ENCODE data around the gene IL31.

The IL31 gene

DNA sequence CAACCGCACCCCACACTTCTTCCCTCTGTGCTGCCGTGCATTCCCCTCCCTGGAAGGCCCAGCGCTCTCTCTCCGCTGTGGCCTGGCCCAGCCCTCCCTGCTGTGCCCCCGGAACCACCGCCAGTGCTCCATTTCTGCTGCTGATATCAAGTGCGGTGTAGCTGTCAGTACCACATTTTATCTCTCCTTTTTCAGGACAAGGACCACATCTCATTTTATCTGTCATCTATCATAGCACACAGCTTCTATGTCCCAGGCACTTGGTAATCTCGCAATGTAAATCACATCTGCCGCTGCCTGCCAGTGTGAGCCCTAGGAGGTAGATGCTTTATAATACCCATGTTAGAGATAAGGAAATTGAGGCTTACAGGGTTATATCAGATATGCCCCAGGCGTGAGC is 18.3 kb downstream of the IL31 start:
- DNase-seq (ENCODE audit: low spot score), result no peak

DNA sequence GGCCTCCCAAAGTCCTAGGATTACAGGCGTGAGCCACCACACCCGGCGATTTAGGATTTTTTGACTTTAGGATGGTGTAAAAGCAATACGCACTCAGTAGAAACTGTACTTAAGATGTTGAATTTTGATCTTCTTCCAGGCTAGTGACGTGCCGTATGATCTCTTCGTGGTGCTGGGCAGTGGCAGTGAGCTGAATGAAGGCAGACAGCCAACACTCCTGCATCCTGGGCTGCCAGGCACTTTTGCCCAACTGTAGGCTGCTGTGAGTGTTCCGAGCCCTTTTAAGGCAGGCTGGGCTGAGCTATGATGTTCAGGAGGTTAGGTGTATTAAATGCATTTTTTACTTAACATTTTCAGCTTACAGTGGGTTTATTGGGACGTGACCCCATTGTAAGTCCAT is 21.3 kb downstream of the IL31 start:
- DNase-seq (ENCODE audit: low spot score), result no peak

DNA sequence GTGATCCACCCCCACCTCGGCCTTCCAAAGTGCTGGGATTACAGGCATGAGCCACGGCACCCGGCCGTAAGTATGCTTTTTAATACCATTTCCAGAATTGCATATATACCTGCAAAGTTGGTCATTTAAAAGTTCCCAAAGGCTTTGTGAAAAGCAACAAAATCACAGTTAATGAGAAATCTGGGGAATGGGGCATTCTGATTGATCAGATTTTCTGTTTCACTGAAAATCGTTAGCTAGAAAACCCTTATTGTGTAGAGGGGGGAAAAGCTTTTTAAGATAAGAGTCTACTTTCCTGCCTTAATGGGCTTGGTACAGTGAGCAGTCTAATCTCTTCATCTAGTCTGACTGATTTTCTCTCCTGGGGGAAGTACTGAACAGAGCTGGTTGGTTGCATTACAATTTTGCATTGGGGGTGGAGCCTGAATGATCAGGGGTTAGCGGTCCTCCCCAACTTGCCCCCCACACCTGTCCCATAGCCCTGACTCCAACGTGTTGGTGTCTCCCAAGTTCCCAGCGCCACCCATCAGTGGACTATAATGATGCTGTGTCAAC is 23.8 kb downstream of the IL31 start:
- DNase-seq (ENCODE audit: low spot score), result no peak

DNA sequence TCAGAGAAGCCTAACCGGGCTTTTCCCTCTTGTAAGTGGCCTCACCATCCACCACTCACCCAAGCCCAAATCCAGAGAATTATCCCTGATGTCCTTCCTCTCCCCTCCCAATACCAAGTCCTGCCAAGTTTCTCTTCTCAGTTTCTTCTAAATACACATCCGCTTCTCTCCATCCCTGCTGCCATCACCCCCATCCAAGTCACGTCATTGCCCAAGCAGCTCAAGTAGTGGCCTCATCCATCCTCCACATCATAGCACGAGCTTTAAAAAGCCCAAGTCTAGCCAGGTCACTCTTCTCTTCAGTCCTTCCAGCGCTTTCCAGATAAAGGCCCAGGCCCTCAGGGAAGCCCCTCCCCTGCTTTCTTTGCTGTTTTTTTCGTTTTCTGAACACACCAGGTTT is 25.4 kb downstream of the IL31 start:
- no peak for DNase-seq (ENCODE audit: low spot score)

DNA sequence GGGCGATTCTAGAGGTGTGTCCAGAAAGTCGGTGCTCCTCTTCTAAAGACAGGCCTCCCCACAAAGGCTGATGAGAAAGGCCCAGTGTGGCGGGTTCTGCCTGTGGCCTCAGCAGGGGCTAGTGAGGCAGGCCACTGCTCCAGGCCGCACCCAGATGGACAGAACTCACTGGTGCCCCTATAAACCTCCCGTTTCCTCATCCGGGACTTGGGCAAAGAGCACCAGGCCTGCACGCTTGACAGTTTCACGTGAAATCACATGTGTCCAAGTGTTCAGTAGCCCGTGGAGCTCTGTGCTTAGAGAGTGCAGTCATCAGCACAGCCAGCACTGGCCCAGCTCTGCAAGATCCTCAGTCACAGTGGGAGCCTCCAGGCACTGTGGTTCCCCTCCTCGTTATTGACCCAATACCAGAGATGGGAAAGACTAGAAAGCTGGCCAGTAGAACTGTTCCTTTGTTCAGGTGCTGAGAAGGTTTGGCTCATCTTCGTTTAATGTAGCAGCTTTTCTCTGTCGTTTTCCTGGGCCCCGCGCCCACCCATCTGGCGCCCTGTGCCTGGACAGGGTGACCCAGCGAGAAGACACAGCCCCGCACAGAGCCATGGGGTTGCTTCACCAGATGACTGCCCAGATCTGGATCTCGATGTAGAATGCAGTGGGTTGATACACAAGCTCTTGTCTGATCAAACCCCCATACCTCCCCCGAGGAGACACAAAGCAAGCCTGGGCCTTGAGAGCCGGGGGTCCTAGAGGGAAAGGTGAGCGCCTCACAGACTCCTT is 26.3 kb downstream of the IL31 start:
- no peak for DNase-seq (ENCODE audit: low spot score)

DNA sequence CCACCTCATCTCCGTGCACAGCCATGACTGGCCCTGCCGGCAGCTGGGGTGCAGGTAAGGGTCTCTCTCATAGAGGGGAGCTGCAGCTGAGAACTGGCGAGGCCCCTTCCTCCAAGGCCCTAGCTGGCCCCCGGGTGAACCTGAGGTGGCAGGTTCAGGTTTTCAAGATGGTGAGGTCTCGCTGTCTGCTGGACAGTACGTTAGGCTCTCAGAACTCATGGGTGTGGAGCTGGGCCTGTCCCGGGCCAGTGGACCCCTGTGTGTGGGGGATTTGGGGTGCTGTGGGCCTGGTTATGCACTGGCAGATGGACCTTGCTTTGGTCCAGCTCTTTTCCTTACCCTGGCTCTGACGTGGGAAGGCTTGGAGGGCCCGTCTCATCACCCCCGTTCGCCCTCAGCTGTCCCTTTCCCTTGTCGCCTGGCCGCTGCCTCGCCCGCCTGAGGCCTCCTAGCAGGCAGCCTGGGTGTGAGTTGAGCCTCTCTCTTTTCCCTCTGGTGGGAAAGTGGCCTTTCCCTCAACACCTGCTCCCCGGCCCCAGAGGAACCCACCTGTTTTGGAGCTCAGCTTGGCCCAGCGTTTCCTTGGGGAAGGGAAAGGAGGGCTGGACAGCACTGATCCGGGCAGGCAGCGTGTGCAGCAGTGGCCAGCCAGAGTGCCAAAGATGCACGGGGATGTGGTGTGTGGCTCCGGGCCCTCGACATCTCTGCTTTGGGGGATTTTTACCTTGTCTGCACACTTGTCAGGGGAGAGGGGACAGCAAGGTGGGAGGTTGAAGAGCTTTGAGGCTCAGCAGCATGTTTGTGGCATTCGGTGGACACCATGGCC is 28.3 kb downstream of the IL31 start:
- no peak for DNase-seq (ENCODE audit: low spot score)

DNA sequence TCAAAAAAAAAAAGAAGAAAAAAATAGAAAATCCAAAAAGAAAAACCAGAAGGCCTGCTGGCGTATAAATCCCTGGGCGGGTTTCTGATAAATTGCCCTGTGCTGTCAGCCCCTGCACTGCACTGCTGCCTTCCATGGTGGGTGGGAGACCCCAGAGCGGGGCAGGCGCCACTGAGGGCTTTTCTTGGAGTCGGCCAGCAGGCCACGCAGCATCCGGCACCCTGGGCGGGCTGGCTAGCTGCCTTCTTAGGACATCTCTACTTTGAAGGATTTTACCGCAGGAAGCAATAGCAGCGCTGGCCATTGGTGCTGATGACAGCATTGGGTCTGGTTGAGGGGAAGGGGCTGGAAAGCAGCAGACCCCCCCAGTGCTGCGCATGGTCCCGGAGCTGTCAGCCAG is 29.1 kb downstream of the IL31 start:
- no peak for DNase-seq (ENCODE audit: low spot score)

DNA sequence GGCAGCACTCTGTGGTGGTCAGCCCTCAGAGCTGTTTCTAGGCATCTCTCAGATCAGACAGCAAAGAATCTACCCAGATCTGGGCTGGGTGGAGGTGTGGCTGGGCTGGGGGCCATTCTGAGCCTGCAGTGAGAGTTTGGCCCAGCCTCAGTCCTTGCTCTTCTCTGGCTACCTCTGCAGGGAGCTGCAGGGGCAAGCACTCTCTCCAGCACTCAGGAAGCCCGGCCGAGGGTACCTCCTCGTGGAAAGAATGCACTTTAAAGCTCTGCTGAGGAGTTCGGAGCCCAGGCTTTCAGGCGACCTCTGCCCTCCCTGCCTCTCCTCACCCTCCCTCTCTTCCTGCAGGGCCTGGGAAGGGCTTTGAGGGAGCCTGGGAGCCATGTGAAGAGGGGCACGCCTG is 31.2 kb downstream of the IL31 start:
- DNase-seq (ENCODE audit: low spot score), result no peak

DNA sequence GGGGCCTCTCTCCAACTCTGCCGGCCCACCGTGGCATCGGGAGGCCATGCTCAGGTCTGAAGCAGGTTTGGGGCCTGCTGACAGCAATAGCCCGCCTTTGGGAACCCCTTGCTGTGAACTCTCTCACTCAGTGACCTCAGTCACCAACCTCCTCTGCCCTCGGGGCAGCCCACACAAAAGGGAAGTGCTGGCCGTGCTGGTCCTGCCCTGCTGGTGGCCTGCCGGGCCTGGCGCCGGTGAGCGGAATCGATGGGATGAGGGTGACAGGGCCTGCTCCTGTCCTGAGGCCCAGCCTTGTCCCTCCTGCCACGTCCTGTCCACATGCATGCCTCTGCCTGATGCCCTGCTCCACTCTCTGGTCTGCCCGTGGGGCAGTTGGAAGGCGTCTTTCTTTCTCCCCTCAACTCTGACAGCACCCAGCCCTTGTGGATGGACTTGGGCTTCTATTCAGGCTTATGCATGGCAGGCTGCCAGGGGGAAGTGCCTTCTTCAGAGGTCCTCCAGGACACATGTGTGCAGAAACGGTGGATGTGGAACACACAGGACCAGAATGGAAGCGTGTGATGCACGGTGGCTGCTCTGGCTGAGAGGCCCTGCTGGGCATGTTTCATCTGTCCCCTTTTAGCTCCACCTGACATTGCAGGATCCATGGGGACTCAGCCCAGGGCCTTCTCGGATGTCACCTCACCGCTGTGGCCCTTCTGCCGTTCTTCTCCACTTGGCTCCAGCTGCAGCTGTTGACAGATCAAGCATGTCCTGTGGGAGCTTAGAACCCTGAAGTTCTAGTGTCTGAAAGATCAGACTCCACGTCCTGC is 31.9 kb downstream of the IL31 start:
- DNase-seq (ENCODE audit: low spot score), result no peak

DNA sequence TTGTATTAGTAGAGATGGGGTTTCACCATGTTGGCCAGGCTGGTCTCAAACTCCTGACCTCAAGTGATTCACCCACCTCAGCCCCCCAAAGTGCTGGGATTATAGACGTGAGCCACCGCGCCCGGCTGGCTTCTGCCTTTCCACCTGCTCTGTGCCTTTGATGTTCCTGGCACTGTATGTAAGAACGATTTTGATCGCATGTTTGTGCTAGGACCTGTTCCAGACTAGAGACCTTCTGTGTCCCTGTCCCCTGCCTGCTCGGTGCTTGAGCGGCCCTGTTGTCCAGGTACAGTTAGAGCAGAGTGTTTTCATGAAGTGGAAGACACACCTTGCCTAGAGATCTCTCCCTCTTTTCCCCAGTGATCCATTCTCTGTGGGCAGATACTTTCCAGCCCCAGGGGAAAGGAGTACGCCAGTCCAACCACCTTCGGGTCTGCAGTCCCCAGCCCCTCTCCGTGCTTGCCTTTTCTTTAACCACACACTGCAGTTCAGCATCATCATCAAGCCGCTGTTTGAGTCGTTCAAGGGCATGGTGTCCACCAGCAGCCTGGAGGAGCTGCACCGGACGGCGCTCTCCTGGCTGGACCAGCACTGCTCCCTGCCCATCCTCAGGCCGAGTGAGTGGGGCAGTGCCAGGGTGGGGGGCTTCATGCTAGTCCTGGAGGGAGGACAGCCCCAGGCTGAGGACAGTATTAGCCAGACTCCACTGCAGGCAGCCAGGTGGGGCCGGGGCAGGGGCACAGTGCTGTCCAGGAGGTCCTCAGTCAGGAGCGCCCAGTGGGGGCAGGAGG is 33.4 kb downstream of the IL31 start:
- no peak for DNase-seq (ENCODE audit: low spot score)

DNA sequence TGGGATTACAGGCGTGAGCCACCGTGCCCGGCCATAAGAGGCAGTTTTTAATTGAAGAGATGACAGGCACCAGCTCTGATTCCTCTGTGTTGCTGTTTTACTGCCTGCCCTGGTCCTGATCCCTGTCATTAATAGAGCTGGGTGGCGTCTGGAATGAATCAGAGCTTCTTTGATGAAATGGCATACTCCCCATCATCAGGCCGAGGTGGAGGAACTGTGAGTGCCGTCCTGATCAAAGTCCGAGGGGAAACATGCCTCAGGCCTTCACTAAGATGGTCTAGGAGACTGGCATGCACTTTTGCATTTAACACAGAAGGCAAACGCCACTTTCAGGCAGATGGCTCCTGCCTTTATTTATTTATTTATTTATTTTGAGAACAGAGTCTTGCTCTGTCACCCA is 34.1 kb downstream of the IL31 start:
- DNase-seq (ENCODE audit: low spot score), result no peak

DNA sequence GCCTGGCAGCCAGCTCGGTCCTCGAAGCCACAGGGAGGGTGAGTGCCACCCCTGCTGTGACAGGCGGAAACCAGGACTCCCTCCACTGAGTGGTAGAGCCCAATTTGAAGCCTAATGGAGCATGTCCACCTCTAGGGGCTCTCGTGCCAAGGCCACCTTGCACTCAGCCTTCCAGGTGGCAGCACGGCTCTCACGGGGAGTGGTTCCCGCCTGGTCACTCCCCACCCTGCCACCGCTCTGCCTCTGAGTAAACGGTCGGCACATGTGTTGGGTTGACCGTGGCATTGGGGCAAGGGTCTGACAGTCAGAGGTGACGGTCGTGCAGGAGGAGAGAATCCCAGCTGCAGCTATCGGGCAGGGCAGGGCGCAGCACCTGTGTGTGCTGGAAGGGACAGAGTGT is 34.8 kb downstream of the IL31 start:
- no peak for DNase-seq (ENCODE audit: low spot score)

DNA sequence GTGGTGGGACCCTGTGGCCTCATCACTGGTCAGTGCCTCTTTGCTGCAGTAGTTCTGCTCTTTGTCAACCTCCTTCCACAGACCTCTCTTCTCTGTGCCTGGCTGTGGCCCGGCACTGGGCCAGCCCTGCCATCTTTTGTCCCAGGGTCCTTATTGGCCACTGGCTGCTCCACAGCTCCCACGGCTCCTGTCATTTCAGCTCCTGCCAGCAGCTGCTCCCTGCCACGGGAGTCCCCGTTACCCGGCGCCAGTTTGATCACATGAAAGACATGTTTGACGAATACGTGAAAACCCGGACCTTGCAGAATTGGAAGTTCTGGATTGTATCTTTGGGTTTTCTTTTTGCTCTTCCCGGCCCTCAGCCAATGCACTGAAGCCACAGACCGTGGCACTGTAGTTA is 35.4 kb downstream of the IL31 start:
- no peak for DNase-seq (ENCODE audit: low spot score)

DNA sequence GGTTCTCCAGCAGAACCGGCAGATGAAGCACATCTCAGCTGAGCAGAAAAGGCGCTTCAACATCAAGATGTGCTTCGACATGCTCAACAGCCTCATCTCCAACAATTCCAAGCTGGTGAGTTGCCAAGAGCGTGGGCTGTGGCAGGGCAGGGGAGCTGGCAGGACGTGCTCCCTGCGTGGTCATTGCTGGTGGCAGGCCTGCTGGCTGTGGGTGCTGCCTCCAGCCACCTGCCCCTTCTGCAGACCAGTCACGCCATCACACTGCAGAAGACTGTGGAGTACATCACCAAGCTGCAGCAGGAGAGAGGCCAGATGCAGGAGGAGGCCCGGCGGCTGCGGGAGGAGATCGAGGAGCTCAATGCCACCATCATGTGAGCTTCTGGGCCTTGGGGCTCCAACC is 35.8 kb downstream of the IL31 start:
- DNase-seq (ENCODE audit: low spot score), result no peak

DNA sequence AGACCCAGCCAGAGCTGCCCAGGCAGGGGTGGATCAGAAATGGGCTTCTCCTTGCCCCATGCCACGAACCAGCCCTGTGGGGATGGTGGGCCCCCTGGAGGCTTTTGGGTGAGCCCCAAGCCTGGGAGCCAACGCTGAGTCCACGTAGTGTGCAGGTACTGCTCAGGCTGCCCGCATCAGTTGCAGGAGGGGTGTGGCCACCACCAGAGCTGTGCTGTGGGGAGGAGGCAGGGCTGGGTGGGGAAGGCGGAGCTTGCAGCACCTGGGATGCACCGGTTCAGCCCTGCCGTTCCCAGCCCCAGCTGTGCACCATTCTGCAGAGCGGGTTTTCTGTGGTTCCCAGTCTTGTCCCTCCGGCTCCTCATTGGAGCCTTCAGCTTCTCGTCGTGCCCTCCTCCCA is 36.3 kb downstream of the IL31 start:
- no peak for DNase-seq (ENCODE audit: low spot score)

DNA sequence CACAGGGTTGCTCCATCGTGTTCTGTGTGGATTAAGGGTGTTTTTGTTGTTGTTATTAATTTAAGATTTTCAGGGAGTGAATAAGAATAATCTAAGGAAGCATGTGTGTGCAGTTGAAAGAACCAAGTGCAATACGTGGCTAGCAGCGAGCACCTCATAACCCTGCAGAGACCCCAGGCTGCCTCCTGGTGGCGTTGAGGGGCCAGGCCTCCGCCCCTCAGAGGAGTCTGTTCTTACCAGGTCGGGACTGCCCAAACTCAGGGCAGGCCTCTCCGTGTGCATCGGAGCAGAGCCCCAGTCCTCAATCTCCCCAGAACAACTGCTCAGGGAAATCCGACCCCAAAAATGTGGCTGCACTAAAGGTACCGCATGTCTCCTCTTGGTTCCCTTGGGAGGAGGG is 36.8 kb downstream of the IL31 start:
- DNase-seq (ENCODE audit: low spot score), result no peak

DNA sequence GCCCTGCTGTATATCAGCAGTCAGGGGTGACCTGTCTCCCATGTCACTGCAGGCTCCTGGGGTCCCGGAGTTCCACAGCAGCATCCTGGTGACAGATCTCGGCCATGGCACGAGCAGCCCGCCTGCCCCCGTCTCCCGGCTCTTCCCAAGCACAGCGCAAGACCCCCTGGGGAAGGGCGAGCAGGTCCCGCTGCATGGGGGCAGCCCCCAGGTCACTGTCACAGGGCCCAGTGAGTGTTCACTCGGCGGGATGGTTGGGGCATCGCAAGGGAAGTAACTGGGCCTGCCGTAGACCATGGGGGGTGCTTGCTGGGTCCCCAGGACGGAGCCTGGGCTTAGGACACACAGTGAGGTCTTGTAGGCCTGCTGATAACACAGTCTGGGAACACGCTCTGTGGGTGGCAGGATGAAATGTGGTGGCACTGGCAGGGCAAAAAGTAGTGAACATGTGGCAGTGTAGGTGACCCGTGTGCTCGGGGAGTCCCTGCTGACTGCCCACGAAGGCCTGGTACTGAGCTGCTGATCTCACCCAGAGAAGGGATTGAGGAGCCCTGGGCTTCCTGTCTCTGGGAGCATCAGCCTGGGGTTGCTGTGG is 38.5 kb downstream of the IL31 start:
- no peak for DNase-seq (ENCODE audit: low spot score)

DNA sequence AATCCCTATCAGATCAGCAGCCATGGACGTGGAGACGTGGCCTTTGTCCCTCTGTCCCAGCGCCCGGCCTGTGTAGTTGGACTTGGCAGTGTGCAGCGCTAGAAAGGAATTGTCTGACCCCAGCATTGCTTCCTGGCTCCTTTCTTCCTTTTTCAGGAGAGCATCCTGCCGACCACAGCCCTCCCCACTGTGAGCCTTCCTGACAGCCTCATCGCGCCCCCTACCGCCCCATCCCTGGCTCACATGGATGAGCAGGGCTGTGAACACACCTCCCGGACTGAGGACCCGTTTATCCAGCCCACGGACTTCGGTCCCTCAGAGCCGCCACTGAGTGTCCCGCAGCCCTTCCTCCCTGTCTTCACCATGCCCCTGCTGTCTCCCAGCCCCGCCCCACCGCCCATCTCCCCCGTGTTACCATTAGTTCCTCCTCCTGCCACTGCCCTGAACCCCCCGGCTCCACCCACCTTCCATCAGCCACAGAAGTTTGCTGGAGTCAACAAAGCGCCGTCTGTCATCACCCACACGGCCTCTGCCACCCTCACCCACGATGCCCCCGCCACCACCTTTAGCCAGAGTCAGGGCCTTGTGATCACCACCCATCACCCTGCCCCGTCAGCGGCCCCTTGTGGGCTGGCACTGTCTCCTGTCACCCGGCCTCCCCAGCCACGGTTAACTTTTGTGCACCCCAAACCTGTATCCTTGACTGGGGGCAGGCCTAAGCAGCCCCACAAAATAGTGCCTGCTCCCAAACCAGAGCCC is 40.6 kb downstream of the IL31 start:
- DNase-seq (ENCODE audit: low spot score), result no peak

DNA sequence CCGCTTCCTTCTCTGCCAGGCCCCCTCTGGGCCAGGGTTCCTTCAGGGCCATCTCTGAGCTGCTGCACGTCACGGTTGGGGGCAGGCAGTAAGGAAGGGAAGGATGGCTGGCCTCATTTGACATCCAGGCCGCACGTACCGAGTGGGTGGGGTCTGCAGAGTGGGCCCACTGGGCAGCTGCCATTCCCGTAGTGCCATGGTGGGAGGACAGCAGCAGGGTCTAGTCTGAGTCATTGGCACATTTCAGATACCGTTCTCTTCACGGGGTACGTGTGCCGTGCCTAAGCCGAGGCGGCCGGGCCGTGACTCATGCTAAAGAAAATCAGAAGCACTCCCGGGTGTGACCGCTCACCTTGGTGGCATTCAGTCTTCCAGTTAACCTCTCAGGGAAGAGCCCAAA is 43.9 kb downstream of the IL31 start:
- no peak for DNase-seq (ENCODE audit: low spot score)

DNA sequence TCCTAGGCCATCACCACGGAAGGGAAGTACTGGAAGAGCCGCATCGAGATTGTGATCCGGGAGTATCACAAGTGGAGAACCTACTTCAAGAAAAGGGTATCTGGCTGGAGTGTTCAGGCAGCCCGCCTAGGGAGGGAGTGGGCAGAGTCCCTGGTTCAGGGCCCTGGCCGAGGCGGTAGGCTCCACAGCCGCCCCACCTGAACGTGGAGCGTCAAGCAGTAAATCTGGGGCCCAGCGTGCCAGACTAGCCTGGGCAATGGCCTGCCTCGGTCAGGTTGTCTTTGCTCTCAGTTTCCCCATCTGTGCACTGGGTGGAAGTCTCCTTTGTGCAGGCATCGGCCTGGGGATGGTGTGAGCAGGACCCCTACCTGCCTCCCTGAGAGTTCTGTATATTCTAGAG is 44.9 kb downstream of the IL31 start:
- DNase-seq (ENCODE audit: low spot score), result no peak

DNA sequence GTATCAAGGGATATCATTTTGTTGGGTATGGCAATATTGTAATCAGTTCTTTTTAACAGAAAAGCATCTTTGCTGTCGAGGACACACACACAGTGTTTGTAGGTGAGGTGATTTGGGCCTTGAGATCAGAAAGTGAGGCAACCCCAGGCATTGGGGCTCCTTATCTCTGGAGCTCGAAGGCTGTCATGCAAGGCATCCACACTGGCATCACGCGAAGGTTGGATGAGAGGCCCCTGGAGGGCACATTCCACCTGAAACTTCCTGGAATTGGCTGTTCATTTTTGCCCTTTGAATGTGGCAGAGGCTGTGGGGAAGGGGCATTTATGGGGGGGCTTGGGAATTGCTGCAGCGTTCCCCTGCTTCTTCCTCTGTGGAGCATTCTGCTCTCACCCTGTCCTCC is 45.5 kb downstream of the IL31 start:
- DNase-seq (ENCODE audit: low spot score), result no peak

Measured in CD4-positive, alpha-beta T cell treated with Interleukin-15 for 4 hours (primary cell).